Adipocyte (in vitro differentiated cells): ENCODE results near the gene IBA57.
"Not testable (repeated sequence)": the region's sequence is repeated elsewhere in the genome, so short reads cannot be mapped to it uniquely, and the experiment has no call there.

Source experiments
- DNase-seq: peaks from one replicate; pipeline ENCODE4 v3.0.0-alpha.2; 2015; ENCODE audit warnings: low read depth
- H3K27me3 ChIP-seq: replicated peaks from 2 replicates; pipeline ENCODE4 v1.7.0; 2013; ENCODE audit warnings: mild to moderate bottlenecking, low read length, moderate library complexity; ENCODE audit not compliant: control insufficient read depth, insufficient read depth
- H3K36me3 ChIP-seq: 2 replicates; pipeline ENCODE4 v1.7.0; 2013; ENCODE audit warnings: low read length, mild to moderate bottlenecking, moderate library complexity; ENCODE audit not compliant: control insufficient read depth, insufficient read depth, severe bottlenecking
- H3K4me1 ChIP-seq: 2 replicates; pipeline ENCODE4 v1.7.0; 2013; ENCODE audit warnings: mild to moderate bottlenecking, low read length, moderate library complexity; ENCODE audit not compliant: control insufficient read depth, insufficient read depth
- H3K4me3 ChIP-seq: 2 replicates; pipeline ENCODE4 v1.7.0; 2013; ENCODE audit warnings: mild to moderate bottlenecking, low read length, moderate library complexity
- H3K9ac ChIP-seq: 2 replicates; pipeline ENCODE4 v1.7.0; 2013; ENCODE audit warnings: mild to moderate bottlenecking, low read length, moderate library complexity
- H3K9me3 ChIP-seq: 2 replicates; pipeline ENCODE4 v1.7.0; 2013; ENCODE audit warnings: mild to moderate bottlenecking, low read length, moderate library complexity; ENCODE audit not compliant: control insufficient read depth

IBA57 gene

DNA sequence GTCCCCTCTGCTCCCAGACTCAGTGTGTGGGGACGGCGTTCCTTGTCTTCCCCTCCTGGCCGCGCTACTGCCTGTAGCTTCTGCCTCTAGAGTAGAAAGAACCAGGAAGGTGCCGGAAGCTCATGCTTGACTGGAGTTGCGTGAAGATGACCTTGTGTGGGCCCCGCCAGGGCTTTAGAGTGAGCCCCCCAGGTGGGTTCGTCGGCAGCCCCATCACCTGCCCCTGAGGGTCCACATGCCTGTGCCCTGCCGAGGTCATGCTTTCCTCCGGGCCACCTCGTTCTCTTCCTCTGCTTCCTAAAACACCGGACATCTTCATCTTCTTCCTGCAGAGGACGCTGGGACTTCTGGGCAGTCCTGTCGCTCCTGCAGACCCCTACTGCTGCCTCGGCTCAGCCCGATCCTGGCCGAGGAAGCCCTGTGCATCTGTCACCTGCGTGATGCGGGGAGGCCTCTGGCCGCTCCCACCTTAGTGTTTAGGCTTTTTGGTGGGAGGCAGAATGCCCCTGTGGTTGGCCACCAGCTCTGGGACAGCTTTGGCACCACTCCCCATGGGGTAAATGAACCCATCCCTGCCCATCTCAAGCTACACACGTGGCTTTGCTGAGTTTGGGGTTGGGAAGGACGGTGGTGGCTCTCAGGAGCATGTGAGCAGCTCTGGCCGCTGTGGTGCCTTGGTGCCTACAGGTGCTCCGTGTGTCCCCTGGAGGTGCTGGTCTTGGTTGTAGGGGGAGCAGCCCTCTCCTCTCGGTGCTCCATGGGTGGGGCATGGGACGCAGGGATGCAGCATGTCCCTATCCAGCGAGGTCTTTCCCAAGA is 54.6 kb downstream of the IBA57 start:
- Histone ChIP-seq H3K9me3 (peaks cover 14% of the 10 kb centered on the region), H3K27me3 (peaks cover 5% of the 10 kb centered on the region), H3K36me3 (no peaks in the 10 kb centered on the region), H3K4me1 (no peaks in the 10 kb centered on the region), H3K9ac (no peak overlapping the region), H3K4me3 (no peak overlapping the region)
- no peak for DNase-seq

DNA sequence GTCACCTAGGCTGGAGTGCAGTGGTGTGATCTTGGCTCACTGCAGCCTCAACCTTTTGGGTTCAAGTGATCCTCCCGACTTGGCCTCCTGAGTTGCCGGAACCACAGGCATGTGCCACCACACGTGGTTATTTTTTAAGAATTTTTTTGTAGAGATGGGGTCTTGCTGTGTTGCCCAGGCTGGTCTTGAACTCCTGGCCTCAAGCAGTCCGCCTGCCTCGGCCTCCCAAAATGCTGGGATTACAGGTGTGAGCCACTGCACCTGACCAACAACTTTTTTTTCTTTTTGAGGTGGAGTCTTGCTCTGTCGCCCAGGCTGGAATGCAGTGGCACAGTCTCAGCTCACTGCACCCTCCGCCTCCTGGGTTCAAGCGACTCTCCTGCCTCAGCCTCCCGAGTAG is 55.5 kb downstream of the IBA57 start:
- DNase-seq, H3K36me3 ChIP-seq: not testable (repeated sequence)

DNA sequence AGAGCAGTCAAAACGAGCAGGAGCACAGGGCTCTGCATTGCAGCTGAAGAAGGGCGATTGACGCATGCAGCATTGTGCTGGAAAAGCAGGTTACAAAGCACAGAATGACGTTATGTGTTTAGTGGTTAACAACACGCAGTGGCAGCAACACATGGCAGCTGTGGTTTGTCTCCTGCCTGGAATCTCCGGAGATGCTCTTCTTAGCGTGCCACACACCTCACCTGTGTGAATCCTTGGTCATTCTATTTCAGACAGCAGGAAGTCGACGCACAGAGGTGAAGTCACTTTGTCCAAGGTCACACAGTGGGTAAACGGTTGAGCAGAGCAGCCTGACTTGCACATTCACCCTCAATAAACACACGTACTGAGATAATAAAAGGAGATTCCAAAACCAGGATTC is 56.9 kb downstream of the IBA57 start:
- no peak overlapping the region for H3K9ac ChIP-seq
- no peaks in the 10 kb centered on the region for H3K36me3 ChIP-seq
- H3K4me3 ChIP-seq, result no peak overlapping the region
- no peaks in the 10 kb centered on the region for H3K4me1 ChIP-seq
- no peak for DNase-seq
- peaks cover 19% of the 10 kb centered on the region for H3K9me3 ChIP-seq
- peaks cover 5% of the 10 kb centered on the region for H3K27me3 ChIP-seq

More for the DNA sequence above, 55.5 kb downstream of the IBA57 start:
- H3K27me3 ChIP-seq, H3K9ac ChIP-seq, H3K4me1 ChIP-seq, H3K4me3 ChIP-seq: not testable (repeated sequence)
- peaks cover 19% of the 10 kb centered on the region for H3K9me3 ChIP-seq

- Histone ChIP-seq H3K4me3 (no peak overlapping the region), H3K4me1 (no peaks in the 10 kb centered on the region), H3K27me3 (peaks cover 5% of the 10 kb centered on the region), H3K36me3 (no peaks in the 10 kb centered on the region), H3K9ac (no peak overlapping the region), H3K9me3 (peaks cover 19% of the 10 kb centered on the region)
- no peak for DNase-seq
These were observed 58.9 kb downstream of the IBA57 start for GRCh38 chr1:228224198-228225164.

DNA sequence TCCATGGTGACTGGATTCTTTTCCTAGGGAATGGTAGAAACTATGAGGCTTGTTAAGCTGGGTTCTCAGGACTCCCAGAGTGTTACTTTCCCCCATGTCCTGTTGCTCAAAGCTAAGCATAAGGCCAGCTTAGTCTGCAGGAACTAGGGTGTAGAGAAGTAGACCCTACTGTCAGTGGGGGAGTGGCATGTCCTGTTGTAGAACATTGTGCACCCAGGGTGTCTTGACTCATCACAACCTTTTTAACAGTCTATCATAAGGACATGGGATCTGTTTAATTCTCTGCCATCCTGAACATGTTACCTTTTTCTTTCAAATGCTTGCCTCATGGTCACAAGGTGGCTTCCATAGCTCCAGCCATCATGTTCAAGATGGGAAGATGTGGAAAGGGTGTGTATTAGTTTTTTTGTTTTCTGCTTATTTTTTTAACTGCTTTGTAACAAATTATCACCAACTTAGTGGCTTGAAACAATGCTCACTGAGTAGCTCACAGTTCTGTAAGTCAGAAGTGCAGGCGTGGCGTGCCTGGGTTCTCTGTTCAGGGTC is 59.6 kb downstream of the IBA57 start:
- Histone ChIP-seq H3K4me3 (no peak overlapping the region), H3K9me3 (peaks cover 19% of the 10 kb centered on the region), H3K9ac (no peak overlapping the region), H3K27me3 (peaks cover 5% of the 10 kb centered on the region), H3K4me1 (no peaks in the 10 kb centered on the region), H3K36me3 (no peaks in the 10 kb centered on the region)
- no peak for DNase-seq

DNA sequence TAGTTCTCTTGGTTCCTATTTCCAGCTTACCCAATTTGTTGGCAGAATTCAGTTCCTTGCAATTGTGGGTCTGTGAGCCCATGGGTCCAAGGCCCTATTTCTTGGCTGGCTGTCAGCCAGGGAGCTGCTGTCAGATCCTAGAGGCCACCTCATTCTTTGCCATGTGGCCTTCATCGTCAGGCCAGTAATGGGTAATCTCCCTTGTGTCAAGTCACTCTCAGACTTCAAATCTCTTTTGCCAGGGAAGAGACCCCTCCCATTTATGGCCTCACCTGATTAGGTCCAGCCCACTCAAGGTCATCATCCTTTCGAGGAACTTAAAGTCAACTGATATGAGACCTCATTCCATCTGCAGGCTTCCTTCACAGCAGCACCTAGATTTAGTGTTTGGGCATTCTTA is 60.1 kb downstream of the IBA57 start:
- Histone ChIP-seq H3K9ac (no peak overlapping the region), H3K4me1 (no peaks in the 10 kb centered on the region), H3K36me3 (no peaks in the 10 kb centered on the region), H3K27me3 (peaks cover 5% of the 10 kb centered on the region), H3K9me3 (peaks cover 19% of the 10 kb centered on the region), H3K4me3 (no peak overlapping the region)
- no peak for DNase-seq

- DNase-seq, result no peak
- Histone ChIP-seq H3K9me3 (peaks cover 19% of the 10 kb centered on the region), H3K4me1 (no peaks in the 10 kb centered on the region), H3K36me3 (no peaks in the 10 kb centered on the region), H3K4me3 (no peak overlapping the region), H3K27me3 (peaks cover 5% of the 10 kb centered on the region), H3K9ac (no peak overlapping the region)
These were observed 60.7 kb downstream of the IBA57 start for GRCh38 chr1:228226141-228226874.

GRCh38 chr1:228226956-228227791 is 61.6 kb downstream of the IBA57 start:
- H3K36me3 ChIP-seq, result no peaks in the 10 kb centered on the region
- DNase-seq, result peak; percentile 49
- peaks cover 5% of the 10 kb centered on the region for H3K27me3 ChIP-seq
- no peaks in the 10 kb centered on the region for H3K4me1 ChIP-seq
- peaks cover 19% of the 10 kb centered on the region for H3K9me3 ChIP-seq
- H3K9ac ChIP-seq, result no peak overlapping the region
- no peak overlapping the region for H3K4me3 ChIP-seq

- H3K27me3 ChIP-seq, H3K36me3 ChIP-seq, H3K4me3 ChIP-seq, H3K4me1 ChIP-seq, H3K9ac ChIP-seq: not testable (repeated sequence)
- DNase-seq, result peak; percentile 36
- peaks cover 20% of the 10 kb centered on the region for H3K9me3 ChIP-seq
These were observed 62.5 kb downstream of the IBA57 start for GRCh38 chr1:228228147-228228546.

DNA sequence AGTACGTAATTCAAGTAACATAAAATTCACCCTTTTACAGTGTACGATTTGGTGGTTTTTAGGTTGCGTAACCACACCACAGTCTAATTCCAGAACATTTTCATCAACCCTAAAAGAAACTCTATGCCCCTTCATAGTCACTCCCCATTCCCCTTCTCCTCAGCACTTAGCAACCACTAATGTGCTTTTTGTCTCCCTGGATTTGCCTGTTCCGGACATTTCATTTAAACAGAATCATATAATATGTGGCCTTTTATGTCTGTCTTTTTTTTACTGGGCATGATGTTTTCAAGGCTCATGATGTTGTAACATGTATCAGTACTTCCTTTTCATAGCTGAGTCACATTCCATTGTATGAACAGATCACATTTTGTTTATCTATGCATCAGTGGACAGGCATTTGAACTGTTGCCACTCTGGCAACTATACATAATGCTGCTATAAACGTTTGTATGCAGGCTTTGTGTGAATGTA is 63.0 kb downstream of the IBA57 start:
- H3K36me3 ChIP-seq, result no peaks in the 10 kb centered on the region
- no peaks in the 10 kb centered on the region for H3K27me3 ChIP-seq
- H3K4me3 ChIP-seq, result no peak overlapping the region

More for the DNA sequence above, 63.0 kb downstream of the IBA57 start:
- peak; percentile 94 for DNase-seq
- Histone ChIP-seq H3K9me3 (peaks cover 25% of the 10 kb centered on the region), H3K4me1 (no peaks in the 10 kb centered on the region), H3K9ac (no peak overlapping the region)
